Hematopoietic multipotent progenitor cell treated with erythropoietin and hydrocortisone succinate and interleukin-3 and kit ligand, for 6 days (in vitro differentiated cells): Measurements from ENCODE around the gene RELB.
"Not testable (repeated sequence)": the region's sequence is repeated elsewhere in the genome, so short reads cannot be mapped to it uniquely, and the experiment has no call there.

Experiments used
- DNase-seq: peaks from one replicate; pipeline ENCODE4 v3.0.0-alpha.2; 2015

Gene RELB

DNA sequence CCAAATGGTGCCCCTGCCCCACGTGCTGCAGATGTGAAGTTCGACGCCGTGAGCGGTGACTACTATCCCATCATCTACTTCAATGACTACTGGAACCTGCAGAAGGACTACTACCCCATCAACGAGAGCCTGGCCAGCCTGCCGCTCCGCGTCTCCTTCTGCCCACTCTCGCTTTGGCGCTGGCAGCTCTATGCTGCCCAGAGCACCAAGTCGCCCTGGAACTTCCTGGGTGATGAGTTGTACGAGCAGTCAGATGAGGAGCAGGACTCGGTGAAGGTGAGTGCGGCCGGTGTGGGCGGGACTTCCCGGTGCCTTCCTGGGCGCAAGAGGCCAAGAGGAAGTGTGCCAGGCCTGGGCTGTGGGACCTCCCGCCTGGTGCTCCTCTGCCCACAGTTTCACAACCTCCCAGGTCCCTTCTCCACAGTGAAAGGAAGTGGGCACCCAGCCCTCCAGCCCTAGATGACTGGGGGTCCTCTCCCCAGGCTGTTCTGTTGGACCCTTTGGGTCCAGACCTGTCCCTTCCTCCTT is 14.1 kb upstream of the RELB start:
- DNase-seq = no peak

DNA sequence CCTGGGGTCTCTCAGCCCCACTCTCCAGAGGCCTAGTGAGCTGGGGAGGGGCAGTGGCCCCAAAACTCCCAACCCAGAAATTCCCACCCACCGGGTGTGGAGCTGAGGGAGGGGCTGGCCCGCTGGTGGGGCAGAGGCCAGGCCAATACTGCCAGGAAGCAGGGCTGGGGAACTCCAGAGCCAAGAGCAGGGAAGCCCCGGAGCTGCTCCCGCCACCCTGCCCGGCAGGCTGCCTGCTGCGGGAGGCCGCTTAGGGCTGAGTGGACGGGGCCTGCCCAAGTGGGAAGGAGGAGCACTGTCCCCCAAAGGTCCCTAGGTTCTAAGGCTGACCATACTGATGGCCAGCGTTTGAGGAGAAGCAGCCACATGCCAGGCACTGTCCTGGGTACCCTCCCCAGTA is 13.0 kb upstream of the RELB start:
- DNase-seq = no peak

DNA sequence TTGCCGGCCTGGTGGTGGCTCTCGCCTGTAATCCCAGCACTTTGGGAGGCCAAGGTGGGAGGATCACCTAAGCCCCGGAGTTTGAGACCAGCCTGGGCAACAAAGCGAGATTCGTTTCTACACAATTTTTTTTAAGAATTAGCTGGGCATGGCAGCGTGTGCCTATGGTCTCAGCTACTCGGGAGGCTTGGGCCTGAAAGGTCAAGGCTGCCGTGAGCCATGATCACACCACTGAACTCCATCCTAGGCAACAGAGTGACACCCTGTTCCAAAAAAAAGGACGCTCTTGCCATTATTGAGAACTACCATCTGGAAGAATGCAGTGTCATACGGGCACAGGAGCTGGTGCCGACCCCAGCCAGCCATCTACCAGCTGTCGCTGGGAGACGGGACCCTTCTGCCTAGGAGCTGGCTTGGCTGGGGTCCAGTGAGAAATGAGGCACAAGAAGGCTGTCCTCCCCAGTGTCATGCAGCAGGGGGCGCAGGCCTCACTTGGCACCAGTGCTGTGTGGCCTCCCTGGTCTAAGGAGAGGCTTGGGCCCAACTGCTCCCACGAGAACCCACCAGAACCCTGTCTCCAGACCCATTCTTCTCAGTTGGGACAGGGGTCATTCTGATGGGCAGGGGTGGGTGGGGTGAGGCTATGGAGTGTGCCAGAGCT is 12.2 kb upstream of the RELB start:
- peak; percentile 88 for DNase-seq

DNA sequence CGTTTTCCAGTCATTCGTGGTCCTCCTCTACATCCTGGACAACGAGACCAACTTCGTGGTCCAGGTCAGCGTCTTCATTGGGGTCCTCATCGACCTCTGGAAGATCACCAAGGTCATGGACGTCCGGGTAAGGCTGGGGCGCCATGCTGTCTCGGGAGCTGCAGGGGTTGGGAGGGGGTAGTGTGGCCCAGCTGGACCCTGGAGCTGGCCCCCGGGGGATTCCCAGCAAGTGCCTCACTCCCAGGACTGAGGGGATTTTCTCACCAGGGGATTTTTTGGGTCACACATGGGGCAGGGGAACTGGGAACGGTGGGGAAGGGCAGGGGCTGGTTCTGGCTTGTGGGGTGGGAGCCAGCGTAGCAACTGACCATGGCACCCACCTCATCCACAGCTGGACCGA is 10.8 kb upstream of the RELB start:
- DNase-seq = no peak

DNA sequence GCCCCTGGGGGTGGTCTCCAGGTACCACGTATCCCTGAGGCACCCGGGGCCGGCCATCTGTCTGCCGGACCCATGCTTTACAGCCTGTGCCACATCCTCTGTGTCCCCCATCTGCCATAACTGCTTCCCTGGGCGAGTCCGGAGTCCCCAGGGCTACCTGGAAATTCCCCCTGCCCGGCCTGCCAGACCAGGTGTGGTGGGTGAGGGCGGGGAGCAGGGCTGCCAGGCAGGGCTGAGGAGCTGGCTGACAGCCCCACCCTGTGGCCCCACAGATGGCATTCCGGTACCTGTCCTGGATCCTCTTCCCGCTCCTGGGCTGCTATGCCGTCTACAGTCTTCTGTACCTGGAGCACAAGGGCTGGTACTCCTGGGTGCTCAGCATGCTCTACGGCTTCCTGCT is 10.3 kb upstream of the RELB start:
- no peak for DNase-seq

DNA sequence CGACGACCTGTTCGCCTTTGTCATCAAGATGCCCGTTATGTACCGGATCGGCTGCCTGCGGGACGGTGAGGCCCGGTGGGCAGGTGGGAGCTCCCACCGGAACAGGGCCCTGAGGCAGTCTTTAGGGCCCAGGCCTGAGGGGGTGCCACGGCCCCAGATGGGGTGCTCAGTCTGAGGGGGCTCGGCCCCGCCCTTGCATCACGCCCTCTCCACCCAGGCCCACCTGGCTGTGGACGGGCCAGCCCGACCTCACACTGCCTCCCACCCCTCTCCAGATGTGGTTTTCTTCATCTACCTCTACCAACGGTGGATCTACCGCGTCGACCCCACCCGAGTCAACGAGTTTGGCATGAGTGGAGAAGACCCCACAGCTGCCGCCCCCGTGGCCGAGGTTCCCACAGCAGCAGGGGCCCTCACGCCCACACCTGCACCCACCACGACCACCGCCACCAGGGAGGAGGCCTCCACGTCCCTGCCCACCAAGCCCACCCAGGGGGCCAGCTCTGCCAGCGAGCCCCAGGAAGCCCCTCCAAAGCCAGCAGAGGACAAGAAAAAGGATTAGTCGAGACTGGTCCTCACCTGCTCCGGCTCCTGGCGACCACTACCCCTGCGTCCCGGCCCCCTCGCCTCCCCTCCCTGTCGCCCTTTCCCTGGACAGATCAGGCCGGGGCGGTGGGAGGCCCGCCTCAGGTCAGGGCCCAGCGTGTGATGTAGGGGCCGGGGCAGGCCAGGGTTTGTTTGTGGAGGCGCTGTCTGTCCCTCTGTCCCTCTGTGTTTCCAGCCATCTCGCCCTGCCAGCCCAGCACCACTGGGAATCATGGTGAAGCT is 8.7 kb upstream of the RELB start:
- DNase-seq = no peak

DNA sequence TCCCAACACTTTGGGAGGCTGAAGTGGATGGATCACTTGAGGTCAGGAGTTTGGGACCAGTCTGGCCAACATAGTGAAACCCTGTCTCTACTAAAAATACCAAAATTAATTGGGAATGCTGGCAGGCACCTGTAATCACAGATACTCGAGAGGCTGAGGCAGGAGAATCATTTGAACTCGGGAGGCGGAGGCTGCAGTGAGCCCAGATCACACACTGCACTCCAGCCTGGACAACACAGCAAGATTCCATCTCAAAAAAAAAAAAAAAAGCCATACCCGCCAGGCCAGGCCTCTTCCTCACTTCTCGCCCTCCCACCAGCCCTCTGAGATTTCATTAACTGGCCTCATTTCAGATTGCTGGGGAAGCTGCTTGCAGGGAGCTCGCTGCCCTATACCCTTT is 7.7 kb upstream of the RELB start:
- DNase-seq = no peak

DNA sequence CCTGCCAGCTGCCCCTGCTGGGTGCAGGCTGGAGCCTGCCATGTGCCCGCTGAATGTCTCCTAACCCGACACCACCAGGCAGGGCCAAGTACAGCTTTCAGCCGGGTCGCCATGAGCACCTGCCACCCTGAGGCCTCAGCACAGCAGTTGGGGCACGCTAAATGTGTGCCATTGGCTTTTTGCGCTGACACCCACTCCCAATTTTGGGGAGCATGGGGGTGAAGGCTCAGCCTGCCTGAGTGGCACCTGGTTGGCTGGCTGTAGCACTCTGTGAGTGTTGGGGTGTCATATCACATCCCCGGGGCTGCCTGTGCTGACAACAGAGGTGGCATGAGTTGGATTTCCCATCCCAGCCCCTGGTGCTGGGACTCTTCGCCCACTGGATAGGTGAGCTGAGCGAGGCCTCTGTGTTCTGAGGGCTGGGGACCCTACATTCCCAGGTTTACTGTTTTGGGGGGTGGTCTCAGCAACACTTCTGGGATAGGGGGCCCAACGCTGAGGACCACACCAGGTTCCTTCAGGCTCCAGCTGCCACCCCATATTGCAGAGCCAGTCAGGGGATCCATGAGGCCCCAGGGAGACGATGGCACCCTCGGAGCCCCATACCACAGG is 7.2 kb upstream of the RELB start:
- no peak for DNase-seq

DNA sequence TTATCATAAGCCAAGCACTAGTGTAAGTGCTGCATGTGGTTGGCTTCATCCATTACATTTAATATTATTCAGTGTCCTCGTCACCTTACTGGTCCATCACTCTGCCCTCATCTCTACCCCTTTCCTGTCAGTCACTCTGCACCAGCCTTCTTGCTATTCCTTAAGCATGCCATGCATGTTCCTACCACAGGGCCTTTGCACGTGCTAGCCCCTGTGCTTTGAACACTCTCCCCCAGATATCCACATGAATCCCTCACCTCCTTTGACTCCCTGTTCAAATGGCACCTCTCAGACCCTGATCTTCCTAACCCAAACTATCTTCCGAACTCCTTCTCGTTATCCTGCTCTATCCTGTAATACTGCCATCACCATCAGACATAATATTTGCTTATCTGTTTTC is 3.2 kb upstream of the RELB start:
- DNase-seq = no peak

DNA sequence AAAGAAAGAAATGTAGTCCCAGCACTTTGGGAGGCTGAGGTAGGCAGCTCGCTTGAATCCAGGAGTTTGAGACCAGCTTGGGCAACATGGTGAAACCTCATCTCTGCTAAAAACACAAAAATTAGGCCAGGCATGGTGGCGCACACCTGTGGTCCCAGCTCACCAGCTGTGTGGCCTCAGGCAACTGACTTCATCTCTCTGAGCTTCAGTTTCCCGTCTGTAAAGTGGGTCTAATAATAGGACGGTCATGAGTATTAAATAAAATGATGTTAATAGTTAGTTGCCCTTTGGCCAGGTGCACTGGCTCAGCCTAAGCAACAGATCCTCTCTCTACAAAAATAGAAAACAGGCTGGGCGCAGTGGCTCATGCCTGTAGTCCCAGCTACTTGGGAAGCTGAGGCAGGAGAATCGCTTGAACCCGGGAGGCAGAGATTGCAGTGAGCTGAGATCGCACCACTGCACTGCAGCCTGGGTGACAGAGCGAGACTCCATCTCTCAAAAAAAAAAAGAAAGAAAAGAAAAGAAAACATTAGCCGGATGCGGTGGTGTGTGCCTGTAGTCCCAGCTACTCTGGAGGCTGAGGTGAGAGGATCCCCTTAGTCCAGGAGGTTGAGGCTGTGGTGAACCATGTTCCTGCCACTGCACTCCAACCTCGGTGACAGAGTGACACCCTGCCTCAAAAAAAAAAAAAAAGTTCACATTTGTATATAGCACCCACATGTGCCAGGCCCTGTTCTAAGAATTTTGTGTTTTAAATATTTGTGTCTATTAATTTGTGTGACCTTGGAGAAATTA is 1.9 kb upstream of the RELB start:
- not testable (repeated sequence) for DNase-seq

DNA sequence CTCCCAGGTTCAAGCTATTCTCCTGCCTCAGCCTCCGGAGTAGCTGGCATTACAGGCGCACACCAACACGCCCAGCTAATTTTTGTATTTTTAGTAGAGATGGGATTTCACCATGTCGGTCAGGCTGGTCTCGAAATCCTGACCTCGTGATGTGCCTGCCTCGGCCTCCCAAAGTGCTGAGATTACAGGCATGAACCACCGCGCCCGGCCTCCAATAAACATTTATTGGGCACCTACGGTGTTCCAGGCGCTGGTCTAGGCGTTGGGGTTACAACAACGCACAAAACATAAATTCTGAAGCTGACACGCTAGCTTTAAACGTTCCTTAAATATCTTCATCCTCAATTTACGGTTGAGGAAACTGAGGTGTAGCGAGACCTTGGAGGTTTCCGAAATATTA is 599 bp upstream of the RELB start:
- DNase-seq = not testable (repeated sequence)

DNA sequence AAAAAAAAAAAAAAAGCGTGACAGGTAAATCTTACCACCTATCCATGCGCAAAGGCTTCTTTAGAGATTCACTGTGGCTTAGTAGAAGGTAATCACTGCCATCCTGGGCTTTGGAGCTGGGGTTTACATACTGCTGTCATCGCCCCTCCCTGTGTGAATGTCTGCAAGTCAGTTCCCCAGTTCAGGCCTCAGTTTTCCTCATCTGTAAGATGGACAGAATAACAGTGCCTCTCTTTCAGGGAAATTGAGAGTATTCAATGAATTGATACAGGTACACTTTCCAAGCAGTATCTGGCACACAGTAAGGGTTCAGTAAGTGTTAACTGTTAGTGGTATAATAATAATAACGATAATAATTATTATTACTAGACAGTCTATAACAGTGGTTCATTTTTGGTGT is 2.2 kb downstream of the RELB start:
- DNase-seq = no peak

DNA sequence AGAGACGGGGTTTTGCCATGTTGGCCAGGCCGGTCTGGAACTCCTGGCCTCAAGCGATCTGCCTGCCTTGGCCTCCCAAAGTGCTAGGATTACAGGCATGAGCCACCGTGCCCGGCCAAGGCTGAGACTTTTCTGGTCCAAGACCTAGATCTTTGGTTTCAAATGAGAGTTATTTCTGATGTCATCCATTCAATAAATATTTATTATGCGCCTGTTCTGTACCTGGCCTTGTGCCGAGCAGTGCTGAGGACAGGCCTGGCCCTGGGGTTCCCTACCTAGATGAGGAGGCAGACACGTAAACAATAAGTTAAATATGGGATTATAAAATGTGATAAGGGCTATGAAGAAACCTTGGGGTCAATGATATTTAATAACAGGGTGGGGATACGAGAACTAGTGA is 4.5 kb downstream of the RELB start:
- no peak for DNase-seq

DNA sequence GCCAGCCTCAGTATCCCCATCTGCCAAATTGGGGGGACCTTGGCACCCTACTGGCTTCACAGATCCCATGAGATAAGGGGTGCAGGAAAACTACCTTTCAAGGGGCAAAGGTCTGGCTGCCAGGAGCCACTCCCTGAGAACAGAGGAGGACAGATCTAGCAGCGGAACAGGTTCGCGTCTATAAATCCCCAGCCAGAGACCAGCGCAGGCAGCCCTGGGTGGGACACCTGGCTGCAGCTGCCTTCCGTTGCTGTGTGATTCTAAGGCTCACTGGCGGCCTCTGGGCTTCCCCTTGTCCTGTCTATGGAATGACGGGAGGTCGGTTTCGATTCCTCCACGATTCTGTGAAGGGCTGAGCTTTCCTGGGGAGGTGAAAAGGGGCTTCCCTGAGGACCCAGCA is 7.3 kb downstream of the RELB start:
- no peak for DNase-seq

DNA sequence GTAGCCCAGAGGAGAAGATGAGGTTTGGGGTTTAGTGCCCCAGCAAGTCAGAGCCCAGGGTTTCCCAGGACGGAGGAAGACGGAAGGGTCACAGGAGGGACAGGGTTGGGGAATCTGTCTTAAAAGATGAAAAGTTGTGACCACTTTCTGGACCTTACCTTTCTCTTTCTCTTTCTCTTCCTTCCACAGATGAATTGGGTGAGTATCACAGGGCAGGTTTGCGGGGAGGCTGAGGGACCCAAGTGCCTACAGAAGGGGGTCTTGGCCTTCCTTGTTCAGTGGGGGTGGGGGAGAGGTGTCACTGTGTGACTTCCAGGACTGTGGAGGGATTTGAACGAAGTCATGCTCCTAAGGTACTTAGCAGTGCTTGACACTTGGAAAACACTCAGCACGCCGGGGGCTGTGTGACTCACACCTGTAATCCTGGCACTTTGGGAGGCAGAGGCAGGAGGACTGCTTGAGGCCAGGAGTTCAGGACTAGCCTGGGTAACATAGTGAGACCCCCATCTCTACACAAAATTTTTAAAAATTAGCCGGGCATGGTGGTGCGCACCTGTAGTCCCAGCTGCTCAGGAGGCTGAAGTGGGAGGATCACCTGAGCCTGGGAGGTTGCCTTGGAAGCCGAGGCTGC is 8.5 kb downstream of the RELB start:
- no peak for DNase-seq

DNA sequence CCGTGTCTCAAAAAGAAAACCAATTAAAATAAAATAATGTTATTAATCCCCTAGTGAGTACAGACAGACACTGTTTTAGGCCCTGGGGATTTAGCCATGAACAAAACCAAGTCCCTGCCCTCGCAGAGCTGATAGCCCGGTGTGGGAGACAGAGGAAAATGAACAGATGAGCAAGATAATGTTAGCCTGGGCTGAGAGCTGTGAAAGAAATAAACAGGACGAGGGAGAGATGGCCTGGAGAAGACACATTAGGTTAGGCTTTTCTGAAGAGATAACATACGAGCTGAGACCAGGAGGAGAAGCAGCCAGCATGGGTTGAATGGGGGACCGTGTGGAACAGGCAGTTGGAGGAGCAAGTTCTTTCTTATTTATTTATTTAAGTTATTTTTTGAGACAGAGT is 9.0 kb downstream of the RELB start:
- DNase-seq = peak; percentile 24

DNA sequence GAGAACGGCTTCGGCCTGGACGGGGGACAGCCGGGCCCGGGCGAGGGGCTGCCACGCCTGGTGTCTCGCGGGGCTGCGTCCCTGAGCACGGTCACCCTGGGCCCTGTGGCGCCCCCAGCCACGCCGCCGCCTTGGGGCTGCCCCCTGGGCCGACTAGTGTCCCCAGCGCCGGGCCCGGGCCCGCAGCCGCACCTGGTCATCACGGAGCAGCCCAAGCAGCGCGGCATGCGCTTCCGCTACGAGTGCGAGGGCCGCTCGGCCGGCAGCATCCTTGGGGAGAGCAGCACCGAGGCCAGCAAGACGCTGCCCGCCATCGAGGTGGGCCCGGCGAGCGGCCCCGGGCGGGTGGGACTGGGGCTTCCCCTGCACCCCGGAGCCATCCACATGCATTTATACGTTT is 10.7 kb downstream of the RELB start:
- DNase-seq = no peak

DNA sequence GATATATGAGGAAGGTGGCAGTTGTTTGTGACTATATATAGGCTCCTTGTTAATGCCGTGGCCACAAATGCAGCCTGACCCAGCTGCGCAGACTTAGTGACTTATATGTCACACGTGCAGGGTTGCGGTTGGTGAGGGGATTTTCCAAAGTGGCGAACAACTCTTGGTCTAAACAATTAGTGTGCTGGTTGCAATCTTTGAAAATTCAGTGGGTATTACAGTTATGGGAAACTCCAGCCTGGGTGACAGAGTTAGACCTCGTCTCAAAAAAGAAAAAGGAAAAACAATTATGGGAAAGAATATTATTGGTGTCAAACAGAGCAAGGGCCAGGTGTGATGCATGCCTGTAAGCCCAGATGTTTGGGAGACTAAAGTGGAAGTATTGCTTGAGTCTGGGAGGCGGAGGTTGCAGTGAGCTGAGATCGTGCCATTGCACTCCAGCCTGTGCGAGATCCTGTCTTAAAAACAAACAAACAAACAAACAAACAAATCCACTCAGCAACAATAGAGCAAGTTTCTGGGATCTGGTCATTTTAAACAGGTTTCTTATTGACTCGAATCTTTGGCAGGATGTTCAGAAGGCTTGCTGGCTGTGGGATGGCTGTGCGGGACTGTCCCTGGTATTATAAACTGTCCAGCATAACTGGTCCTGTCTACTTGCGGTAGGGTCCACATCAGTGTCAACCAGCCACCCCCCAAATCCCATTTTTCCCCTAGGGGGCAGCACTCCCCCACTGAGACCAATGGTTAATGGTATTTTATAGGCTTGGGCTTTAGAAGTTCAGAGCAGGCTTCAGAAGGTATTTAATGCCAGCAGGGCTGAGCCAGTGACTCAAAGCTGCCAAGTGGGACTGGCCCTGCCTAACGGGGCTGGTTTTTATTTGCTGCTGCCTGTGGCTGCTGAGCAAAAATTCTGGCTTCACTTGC is 15.4 kb downstream of the RELB start:
- peak; percentile 86 for DNase-seq

DNA sequence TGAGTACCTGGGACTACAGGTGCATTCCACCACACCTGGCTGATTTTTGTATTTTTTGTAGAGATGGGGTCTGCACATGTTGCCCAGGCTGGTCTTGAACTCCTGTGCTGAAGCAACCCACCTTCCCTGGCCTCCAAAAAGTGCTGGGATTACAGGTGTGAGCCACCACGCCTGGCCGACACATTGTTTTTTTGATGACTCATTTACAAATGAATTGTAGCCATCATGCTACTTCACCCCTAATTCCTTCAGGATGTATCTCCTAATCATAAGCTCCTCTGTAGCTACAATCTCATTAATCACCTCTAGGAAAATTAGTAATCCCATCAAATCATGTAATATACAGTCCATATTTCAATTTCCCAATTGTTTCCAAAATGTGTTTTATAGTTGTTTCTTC is 17.9 kb downstream of the RELB start:
- no peak for DNase-seq

DNA sequence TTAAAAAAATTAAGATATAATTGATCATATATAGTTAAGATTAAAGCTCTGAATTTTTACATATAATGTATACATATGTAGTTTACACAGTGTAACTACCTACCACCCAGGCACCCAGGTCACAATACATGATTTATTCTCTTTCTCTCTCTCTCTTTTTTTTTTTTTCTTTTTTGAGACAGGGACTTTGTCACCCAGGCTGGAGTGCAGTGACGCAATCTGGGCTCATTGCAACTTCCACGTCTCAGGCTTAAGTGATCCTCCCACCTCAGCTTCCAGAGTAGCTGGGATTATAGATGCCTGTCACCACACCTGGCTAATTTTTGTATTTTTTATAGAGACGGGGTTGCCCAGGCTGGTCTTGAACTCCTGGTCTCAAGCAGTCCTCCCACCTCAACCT is 18.8 kb downstream of the RELB start:
- DNase-seq = no peak

DNA sequence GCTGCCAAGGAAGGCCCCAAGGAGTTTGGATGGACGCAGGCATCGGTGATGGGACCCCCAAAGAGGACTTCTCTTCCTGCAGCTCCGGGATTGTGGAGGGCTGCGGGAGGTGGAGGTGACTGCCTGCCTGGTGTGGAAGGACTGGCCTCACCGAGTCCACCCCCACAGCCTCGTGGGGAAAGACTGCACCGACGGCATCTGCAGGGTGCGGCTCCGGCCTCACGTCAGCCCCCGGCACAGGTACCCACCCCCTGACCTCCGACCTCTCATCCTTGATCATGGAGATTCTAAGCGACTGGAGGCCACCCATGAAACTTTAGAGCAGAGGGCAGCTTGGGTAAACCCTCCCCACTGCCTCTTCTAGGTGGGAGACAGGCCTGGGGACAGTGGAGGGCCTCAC is 20.7 kb downstream of the RELB start:
- DNase-seq = no peak

DNA sequence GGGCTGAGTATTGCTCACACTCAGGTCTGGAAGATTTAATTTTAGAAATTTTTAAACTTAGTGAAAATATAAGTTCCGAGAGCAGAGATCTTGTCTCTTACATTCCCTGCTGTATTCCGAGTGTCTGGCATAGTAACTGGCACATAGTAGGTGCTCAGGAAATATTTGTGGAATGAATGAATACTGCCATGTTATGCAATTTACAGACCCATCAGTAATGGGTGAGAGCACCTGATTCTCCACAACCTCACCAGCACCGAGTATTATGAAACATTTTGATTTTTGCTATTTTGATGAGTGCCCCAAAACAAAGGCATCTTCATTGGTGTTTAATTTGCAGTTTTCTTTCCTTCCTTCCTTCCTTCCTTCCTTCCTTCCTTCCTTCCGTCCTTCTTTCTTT is 21.8 kb downstream of the RELB start:
- DNase-seq = no peak
